ENCODE data around the gene CYP11A1.

DNA sequence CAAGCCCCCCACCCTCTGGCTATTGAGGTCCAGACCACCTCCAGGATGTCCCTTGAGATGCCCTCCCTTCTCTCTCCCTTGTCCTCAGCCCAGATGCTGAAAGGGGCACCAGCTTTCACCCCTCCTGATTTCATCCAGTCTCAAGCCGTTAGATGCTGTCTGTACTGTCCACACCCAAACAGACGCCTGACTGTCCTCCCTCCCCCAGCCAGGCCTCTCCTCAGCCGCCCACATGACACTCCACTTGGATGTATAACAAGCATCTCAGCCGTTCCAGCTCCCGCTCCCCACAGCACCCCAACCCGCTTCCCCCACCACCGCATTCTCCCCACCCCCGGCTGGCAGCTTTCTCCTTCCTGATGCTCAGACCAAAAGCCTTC lies 25.0 kb upstream of the CYP11A1 start:
- TF ChIP-seq, protein P1, sequence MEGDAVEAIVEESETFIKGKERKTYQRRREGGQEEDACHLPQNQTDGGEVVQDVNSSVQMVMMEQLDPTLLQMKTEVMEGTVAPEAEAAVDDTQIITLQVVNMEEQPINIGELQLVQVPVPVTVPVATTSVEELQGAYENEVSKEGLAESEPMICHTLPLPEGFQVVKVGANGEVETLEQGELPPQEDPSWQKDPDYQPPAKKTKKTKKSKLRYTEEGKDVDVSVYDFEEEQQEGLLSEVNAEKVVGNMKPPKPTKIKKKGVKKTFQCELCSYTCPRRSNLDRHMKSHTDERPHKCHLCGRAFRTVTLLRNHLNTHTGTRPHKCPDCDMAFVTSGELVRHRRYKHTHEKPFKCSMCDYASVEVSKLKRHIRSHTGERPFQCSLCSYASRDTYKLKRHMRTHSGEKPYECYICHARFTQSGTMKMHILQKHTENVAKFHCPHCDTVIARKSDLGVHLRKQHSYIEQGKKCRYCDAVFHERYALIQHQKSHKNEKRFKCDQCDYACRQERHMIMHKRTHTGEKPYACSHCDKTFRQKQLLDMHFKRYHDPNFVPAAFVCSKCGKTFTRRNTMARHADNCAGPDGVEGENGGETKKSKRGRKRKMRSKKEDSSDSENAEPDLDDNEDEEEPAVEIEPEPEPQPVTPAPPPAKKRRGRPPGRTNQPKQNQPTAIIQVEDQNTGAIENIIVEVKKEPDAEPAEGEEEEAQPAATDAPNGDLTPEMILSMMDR (IDR thresholded peaks at IDR 0.05) = no peak
- TF ChIP-seq POLR2A (IDR thresholded peaks at IDR 0.05) = no peak

Data from esophagus squamous epithelium (tissue), 4 donors.